Esophagus (tissue), 2 donors: ENCODE measurements around the gene NR1D1. TPM values are rescaled to one million over a fixed set of nuclear protein-coding genes. Genes with fewer than 3 reads are reported as not detected.

ENCODE experiments used
- H3K27ac ChIP-seq, 2 donors: one replicate each; pipeline ENCODE4 v1.5.1; 2013; ENCODE audit warnings: low read depth in 2 of 2, mild to moderate bottlenecking in 2 of 2, inconsistent platforms in 1 of 2, low read length in 1 of 2, moderate library complexity in 1 of 2
- H3K27me3 ChIP-seq, 2 donors: one replicate each; pipeline ENCODE4 v1.6.1; 2013; ENCODE audit warnings: low read length in 2 of 2, control low read depth in 1 of 2, mild to moderate bottlenecking in 1 of 2; ENCODE audit not compliant: insufficient read depth in 2 of 2, control insufficient read depth in 1 of 2
- H3K36me3 ChIP-seq, 2 donors: one replicate each; pipeline ENCODE4 v1.6.1; 2013; ENCODE audit warnings: low read length in 1 of 2; ENCODE audit not compliant: control insufficient read depth in 2 of 2, insufficient read depth in 2 of 2
- H3K4me1 ChIP-seq, 2 donors: one replicate each; pipeline ENCODE4 v1.6.1; 2013; ENCODE audit warnings: low read length in 1 of 2; ENCODE audit not compliant: control insufficient read depth in 2 of 2, insufficient read depth in 2 of 2
- H3K4me3 ChIP-seq, 2 donors: one replicate each; pipeline ENCODE4 v1.5.1; 2013; ENCODE audit warnings: low read length in 2 of 2, mild to moderate bottlenecking in 2 of 2, low read depth in 1 of 2, moderate library complexity in 1 of 2
- H3K9me3 ChIP-seq, 2 donors: one replicate each; pipeline ENCODE4 v1.6.1; 2013; ENCODE audit warnings: mild to moderate bottlenecking in 2 of 2, low read depth in 1 of 2, low read length in 1 of 2, moderate library complexity in 1 of 2; ENCODE audit not compliant: control insufficient read depth in 2 of 2, insufficient read depth in 1 of 2
- WGBS, 2 donors: extraction: QIAGEN DNeasy Blood & Tissue Kit; methylation state at CpG; one replicate each; pipeline ENCODE4 v1.1.7; 2013; 5-methylcytosine and 5-hydroxymethylcytosine counted together
- polyA plus RNA-seq, 2 donors: library from polyadenylated mRNA; stranded (reverse); fragments of 200-250 nt; gene quantifications; one replicate each; pipeline ENCODE4 v1.2.3, GENCODE V29; 2013
- donor health status: healthy with polysubstance abuse.
- donor health status: Bipolar disorder and iron deficiency.

Gene NR1D1
- polyA plus RNA-seq, 2 donors: 23.6 to 24.6 TPM

DNA sequence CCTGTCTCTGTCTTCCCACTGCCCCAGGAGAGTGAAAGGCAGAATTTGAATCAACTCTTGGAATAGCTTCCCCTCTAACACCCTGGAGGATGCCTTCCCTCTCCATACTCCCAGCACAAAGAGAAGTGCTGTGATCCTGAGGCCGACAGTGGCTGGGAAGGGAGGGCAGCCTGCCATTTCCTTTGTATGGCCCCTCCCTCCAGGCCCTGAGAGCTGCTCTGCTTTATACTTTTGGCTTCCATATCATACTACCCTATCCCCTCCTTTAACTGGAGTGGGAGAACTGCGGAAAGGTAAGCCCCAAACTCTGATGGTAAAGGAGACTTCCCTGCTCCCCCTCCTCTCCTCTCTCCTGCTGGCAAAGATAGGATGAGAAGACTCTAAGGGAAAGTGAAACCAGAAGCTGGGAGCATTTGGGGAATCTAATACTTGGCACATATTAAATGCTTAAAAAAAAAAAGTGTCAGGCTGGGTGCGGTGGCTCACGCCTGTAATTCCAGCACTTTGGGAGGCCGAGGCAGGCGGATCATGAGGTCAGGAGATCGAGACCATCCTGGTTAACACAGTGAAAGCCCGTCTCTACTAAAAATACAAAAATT lies 42.1 kb downstream of the NR1D1 start:
- Histone ChIP-seq H3K9me3 (peaks cover 0 to 2% of the 10 kb centered on the region in 2 donors), H3K4me3 (no peak overlapping the region), H3K27ac (peak overlapping the region; percentile 63 to 75), H3K4me1 (peaks cover 0 to 9% of the 10 kb centered on the region in 2 donors), H3K36me3 (no peaks in the 10 kb centered on the region), H3K27me3 (no peaks in the 10 kb centered on the region)
- WGBS, 2 donors: 33 to 40% methylated on average over 8 of the region's 8 CpGs

DNA sequence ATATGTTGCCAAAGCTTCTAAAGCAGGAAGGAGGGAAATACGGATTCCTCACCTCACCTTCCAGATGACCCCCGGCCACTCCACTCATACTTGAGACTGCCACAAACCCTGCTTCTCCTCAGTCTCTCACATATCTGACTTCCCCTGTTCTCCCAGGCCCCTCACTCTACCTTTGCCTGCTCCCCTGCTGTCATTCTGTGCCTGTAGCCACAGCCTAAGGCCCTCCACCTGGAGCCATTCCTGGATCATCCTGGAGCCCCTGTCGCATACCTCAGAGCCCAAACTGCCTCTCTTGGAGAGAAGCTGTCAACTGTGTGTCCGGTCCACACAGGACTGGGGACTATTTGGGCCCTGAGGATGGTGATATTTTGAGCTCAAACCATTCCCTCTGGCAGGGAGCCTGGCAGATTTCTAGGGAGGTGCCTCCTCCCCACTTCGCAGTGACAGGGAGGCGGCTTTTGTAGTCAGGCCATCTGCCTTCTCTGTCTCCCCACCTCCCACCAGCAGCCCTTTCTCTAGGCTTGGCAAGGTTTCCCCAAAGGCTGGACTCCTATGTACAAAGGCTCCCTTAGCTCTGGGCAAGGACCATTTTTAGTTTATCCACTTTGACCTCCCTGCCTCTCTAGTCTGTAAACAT lies 43.9 kb downstream of the NR1D1 start:
- no peak overlapping the region for H3K4me3 ChIP-seq
- WGBS, 2 donors: 80 to 81% methylated on average over 6 of the region's 6 CpGs
- no peak overlapping the region for H3K27ac ChIP-seq
- no peaks in the 10 kb centered on the region for H3K36me3 ChIP-seq
- peaks cover 0 to 2% of the 10 kb centered on the region in 2 donors for H3K9me3 ChIP-seq
- peaks cover 0 to 7% of the 10 kb centered on the region in 2 donors for H3K4me1 ChIP-seq
- no peaks in the 10 kb centered on the region for H3K27me3 ChIP-seq

Other genes starting within 250 kb of the NR1D1 start
- gene IKZF3, start 236.3 kb downstream of the NR1D1 start, polyA plus RNA-seq: under 1 TPM; 0.52 to 0.84 TPM
- gene ZPBP2, start 232.4 kb downstream of the NR1D1 start, polyA plus RNA-seq: not detected
- 1 to 10 TPM; 3.1 to 7.7 TPM for gene GSDMB, start 182.0 kb downstream of the NR1D1 start, polyA plus RNA-seq
- gene ORMDL3, start 173.0 kb downstream of the NR1D1 start, polyA plus RNA-seq: 10 to 100 TPM; 21.8 to 23.0 TPM
- not detected for gene LRRC3C, start 172.9 kb downstream of the NR1D1 start, polyA plus RNA-seq
- under 1 TPM; 0.59 to 0.98 TPM for gene GSDMA, start 137.6 kb downstream of the NR1D1 start, polyA plus RNA-seq
- 10 to 100 TPM; 48.9 to 79.6 TPM for gene PSMD3, start 119.8 kb downstream of the NR1D1 start, polyA plus RNA-seq
- under 1 TPM; 0.26 to 0.29 TPM for gene CSF3, start 85.1 kb downstream of the NR1D1 start, polyA plus RNA-seq
- gene MED24, start 46.2 kb downstream of the NR1D1 start, polyA plus RNA-seq: 10 to 100 TPM; 37.7 to 43.7 TPM
- 10 to 100 TPM; 10.5 to 11.0 TPM for gene THRA, start 37.6 kb downstream of the NR1D1 start, polyA plus RNA-seq
- 10 to 100 TPM; 42.1 to 59.5 TPM for gene MSL1, start 21.4 kb upstream of the NR1D1 start, polyA plus RNA-seq
- 10 to 100 TPM; 24.3 to 24.6 TPM for gene CASC3, start 39.9 kb upstream of the NR1D1 start, polyA plus RNA-seq
- gene RAPGEFL1, start 76.9 kb upstream of the NR1D1 start, polyA plus RNA-seq: 100 to 1,000 TPM; 109 to 282 TPM
- gene WIPF2, start 118.7 kb upstream of the NR1D1 start, polyA plus RNA-seq: 10 to 100 TPM in 1 of 2 donors, 1 to 10 TPM in 1; 9.1 to 15.3 TPM
- 1 to 10 TPM; 5.1 to 7.5 TPM for gene CDC6, start 187.3 kb upstream of the NR1D1 start, polyA plus RNA-seq
- gene RARA, start 208.6 kb upstream of the NR1D1 start, polyA plus RNA-seq: 1 to 10 TPM; 5.2 to 6.6 TPM